Stimulated activated CD4-positive, alpha-beta T cell treated with anti-CD3 and anti-CD28 coated beads, Interleukin-15, amount 100 ng/mL, for 1 hour (primary cell): ENCODE measurements around the gene BMP8B.
"Not testable (repeated sequence)": the region's sequence is repeated elsewhere in the genome, so short reads cannot be mapped to it uniquely, and the experiment has no call there.

Experiments
- DNase-seq, 2 donors: peaks; one replicate each; pipeline ENCODE4 v3.0.0-alpha.2; 2020; ENCODE audit warnings: low read depth in 1 of 2, low spot score in 1 of 2

BMP8B gene

DNA sequence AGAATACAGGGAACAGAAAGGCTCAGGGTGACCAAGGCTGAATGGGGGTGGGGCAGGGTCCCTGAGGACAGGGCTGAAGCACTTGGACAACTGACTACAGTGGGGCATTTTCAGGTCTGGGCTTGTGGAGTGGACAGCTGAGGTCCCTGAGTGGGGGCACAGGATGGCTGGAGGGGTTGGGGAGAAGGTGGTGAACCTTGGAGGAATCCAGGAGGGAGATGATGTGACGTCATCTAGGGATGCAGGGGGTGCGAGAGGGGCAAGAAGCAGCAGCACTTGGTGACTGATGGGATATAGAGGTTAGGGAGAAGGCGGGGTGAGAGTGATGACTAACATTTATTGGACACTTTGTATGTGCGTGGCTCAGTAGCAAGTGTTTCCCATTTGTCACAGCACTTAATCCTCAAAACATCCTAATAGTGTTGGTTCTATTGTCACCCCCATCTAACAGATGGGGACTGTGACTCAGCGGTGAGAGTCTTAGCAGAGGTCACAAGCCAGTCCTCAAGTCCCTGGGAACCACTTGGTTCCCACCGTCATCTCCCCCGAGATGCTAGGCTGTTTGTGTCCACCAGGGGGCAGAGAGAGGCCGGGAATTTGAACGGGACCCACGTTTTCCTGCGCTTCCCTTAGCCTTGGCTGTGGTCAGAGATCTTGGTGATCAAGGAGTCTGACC, 27.9 kb upstream of the BMP8B start:
- DNase-seq = peak in 1 of 2 donors; percentile 21

DNA sequence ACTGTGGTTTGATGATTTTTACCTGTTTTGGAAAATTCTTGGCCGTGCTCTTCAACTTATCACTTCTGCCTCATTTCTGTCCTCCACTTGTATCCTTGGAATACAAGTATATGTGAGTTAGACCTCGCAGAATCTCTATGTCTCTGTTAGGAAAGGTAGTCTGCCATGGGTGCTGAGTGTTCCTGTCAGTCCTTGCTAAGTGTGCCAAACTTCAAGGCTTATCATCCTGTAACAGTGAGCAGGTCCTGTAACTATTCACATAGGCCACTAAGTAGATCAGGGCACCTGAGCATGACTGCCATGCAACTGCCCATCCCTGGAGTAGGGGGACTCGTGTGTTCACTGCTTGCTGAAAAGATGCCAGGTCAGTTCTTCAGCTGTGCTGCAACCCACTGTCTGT, 24.2 kb upstream of the BMP8B start:
- DNase-seq = no peak

DNA sequence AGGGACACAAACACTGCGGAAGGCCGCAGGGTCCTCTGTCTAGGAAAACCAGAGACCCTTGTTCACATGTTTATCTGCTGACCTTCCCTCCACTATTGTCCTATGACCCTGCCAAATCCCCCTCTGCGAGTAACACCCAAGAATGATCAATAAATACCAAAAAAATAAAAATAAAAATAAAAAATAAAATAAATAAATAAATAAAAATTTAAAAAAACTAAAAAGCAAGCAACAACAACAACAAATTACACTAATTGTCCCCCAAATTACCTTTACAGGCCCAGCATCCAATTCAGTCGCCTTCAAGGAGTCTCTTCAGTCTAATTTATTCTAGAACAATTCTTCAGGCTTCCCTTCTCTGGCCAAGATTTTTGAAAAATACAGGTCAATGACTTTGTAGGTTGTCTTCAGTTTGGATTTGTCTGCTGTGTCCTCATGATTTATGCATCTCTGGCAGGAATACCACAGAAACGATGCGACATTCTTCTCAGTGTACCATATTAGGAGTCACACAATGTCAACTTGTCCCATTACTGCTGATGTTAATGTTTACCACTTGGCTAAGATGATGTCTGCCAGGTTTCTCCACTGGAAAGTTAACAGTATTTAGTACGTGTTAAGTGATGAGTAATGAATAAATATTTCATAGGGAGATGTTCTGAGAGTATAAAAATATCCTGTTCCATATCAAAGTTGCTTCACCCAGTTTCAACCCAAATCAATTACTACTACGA, 20.3 kb upstream of the BMP8B start:
- DNase-seq = no peak

DNA sequence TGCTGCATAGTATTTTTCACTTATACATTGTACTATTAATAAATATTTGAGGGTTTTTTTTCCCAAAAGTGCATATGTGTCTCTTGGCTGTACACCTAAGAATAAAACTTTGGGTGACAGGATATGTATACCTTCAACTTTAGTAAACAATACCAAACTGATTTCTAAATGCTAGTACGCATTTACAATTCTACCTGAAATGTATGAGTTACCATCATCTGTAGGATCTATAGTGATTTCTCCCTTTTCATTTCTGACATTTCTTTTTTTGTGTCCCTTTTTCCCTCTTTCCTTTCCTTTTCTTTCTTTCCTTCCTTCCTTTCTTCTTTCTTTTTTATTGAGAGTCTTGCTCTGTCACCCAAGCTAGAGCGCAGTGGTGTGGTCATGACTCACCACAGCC, 16.7 kb upstream of the BMP8B start:
- DNase-seq = no peak

DNA sequence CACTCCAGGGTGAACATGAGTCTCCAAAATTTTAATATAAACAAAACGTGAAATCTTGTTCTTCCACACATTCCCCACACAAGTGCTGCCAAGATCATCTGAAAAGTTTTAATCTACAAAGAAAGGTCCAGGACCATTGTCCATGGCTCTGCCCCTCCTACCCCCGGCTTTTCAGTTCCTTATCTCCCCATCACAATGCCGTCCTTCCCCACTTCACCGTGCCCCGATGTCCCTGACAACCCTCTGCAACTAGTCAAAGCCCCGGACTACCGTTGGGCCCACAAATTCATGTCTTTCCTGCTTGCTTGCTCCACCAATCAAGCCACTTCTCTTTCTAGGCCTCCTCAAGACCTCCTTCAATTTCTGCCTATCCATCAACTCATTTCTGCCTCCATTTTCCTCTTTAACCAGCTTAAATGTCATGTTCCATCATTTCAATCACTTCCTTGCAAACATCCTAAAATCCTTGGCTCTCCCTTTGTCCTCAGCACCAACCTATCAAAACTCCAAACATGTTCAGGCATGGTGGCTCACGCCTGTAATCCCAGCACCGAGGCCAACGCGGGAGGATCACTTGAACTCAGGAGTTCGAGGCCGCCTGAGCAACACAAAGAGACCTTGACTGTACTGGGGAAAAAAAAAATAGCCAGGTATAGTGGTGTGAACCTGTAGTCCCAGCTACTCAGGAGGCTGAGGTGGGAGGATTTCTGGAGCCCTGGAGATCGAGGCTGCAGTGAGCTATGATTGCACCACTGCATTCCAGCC, 14.0 kb upstream of the BMP8B start:
- DNase-seq = no peak

DNA sequence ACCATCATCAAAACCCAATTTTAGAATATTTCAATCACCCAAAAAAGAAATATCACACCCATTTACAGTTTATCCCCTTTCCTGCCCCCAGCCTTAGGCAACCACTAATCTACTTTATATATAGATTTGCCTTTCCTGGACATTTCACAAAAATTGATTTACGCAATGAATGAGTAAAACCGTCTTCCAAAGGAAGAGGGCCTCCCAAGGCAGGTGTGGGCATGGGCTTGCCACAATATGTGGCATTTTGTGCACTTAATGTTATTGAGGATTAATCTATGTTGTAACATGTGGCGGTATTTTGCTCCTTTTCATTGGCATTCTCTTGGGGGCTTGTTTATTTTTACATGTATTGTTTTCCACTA, 11.8 kb upstream of the BMP8B start:
- no peak for DNase-seq

DNA sequence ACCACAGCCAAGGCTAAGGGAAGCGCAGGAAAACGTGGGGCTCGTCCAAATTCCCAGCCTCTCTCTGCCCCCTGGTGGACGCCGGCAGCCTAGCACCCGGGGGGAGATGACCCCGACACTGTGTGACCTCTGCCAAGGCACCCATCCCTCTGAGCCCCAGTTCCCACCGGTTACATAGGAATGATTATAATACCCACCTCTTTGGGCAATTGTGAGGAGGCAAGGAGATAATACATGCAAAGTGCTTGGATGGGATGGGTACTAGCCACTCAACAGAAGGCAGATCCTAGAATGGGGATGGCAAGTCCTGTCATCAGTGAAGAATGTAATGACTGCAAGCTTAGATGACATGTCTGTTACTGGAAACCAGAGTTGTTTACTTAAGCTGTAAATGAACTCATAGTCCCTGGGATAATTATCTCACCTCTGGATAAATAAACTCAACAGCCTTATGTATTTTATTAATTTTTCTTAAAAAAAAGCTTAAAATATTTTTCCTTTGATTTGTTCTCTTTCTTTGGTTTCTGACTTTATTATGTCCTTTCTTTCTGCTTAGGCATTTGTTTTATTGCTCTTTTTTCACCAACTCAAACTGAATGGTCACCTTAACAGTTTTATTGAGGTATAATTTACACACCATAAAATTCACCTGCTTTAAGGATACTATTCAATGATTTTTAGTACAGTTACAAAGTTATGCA, 11.3 kb upstream of the BMP8B start:
- peak; percentile 45 to 55 for DNase-seq

DNA sequence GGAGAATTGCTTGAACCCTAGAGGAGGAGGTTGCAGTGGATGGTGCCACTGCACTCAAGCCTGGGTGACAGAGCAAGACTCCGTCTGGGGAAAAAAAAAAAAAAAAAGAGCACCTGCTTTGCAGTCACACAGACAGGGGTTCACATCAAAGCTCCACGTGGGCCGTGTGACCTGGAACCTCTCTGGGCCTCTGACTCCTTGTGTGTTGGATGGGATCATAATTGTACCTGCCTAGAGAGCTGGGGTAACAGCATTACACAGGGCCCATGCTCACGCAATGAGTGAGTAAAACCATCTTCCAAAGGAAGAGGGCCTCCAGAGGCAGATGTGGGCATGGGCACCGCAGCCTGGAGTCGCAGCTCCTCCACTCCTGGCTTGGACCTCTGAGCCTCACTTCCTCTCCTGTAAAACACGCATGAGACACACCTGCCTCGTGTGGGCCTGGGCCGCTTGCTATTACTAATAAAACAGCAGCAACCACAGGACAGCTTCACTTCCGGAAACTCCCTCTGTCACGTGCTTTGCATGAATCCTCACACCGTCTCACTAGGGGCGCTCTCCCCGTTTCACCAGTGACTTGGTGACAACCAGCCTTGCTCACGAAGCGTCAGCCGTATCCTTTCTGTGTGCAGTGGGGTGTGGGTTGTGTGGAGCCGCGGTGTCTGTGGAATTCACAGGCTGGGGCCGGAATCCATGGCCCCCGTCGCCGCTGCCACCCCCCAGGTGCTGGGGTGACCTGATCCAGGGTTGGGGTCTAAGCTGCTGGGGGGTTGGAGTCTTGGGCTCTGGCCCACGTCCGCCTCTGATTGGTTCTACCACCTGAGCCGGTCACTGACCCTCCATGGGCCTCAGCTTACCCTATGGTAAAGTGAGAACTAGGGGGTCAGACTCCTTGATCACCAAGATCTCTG, 10.4 kb upstream of the BMP8B start:
- peak; percentile 67 to 69 for DNase-seq

DNA sequence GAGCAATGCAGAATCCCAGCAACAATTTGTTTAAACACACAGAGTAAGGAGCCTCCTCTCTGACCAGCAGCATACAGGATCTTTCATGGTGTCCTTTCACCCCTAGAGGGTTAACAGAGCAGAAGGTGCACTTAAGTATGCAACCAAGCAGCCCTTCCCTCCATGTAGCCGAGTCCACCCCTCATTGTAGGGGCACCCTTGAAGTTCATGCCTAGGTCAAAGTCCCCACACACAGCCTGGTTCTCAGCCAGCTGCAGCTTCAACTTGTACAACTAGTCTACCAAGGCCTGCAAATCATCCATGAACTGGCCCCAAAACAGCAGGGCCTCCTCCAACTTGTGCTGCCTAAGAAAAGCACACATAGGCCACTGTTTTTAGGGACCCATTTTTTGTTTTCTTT, 7.0 kb upstream of the BMP8B start:
- no peak for DNase-seq

DNA sequence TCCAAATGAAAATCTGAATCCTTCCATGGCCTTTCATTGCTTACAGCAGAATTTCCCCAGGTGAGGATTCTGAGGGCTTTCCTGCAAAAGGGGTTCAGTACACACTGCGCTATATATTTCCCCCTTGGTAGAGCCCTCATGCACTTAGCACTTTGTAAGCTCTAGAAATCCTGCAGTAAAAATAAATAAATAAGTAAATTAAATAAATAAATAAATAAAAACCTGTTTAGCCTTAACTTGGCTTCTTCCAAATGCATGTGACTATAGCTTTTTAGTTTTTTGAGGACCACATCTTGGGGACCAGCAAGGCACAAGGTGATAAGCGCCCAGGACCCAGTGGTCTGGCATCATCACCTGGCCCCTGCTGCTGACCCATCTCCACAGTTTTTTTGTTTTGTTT, 3.2 kb upstream of the BMP8B start:
- no peak for DNase-seq

DNA sequence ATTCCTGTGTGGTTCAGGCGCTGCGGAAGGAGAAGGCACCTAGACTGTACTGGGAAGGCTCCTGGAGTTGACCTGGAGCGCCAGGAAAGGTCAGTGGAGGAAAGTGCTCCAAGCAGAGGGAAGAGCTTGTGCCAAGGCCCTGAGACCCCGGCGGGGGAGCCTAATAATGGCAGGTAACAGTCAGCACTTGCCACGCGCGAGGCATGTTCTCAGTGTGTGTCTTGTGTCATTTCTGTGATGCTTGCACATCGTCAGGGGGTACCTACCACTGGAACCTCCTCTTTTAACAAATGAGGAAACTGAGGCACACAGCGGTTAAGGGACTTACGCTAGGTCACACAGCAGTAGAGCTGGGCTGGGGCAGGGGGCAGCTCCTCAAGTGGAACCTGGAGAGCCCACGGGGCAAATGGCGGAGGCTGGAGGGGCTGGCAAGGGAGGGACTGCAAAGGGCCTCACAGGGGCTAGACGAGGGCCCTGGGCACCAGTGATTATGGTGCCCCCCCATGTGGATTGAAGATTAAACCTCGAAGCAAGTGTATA, 976 bp upstream of the BMP8B start:
- no peak for DNase-seq

DNA sequence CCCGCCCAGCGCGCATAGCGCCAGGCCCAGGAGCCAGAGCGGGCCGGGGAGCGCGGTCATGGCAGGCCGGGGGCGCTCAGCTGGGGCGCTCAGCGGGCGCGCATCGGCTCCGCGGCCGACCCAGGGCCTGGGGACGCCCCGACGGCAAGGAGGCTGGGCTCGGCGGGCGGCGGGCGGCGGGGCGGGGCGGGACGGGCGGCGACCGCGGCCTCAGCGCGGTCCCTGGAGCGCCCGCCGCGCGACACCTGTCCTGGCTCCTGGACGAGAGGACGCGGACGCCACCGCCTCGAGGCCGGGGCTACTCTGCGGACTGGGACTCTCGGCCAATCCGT, 273 bp downstream of the BMP8B start:
- DNase-seq = no peak

DNA sequence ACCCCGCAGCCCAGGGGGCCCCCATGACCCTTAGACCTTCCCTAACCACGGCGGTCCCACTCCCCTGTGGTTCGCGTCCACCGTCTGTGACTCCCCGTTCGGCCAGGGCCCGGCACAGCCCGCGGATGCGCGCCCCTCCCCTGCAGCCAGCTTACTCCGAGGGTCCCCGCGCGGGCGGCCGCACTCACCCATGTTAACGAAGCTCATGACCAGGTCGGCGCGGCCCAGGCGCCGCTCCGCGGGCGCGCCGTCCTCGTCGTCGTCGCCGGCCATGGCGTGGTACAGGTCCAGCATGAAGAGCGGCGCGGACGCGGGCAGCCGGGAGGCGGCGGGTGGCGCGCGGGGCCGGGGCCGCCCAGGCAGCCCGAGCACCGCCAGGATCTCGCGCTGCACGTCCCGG, 701 bp downstream of the BMP8B start:
- not testable (repeated sequence) for DNase-seq

DNA sequence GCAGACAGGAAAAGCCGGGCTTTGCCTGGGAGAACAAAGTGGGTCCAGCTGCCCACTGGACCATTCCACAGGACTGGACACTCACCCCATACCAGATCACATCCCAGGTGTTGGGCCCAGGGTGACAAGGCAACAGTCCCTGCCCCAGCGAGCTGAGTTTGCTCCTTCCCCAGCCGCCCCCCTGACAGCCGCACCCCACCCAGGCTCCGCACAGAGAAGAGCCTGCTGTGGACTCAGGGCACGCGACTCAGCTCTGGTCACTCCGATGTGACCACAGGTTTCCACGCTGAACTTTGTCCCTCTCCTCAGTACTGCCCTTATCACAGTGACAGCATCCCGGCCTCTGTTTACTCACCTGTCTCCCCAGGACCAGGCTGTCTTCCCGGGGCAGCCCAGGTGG, 1.2 kb downstream of the BMP8B start:
- DNase-seq = no peak

DNA sequence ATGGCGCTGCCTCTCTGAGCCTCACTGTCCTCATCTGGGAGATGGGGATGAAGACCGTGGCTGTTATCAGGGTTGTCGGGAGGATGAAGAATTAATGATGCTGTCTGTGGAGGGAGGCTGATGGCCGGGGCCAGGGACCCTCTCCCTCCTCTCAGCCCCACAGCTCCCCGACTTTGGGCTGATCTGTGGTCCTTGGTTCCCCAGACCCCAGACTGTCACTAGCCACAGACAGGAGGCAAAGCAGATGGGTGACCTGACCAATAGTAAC, 1.6 kb downstream of the BMP8B start:
- DNase-seq = not testable (repeated sequence)

DNA sequence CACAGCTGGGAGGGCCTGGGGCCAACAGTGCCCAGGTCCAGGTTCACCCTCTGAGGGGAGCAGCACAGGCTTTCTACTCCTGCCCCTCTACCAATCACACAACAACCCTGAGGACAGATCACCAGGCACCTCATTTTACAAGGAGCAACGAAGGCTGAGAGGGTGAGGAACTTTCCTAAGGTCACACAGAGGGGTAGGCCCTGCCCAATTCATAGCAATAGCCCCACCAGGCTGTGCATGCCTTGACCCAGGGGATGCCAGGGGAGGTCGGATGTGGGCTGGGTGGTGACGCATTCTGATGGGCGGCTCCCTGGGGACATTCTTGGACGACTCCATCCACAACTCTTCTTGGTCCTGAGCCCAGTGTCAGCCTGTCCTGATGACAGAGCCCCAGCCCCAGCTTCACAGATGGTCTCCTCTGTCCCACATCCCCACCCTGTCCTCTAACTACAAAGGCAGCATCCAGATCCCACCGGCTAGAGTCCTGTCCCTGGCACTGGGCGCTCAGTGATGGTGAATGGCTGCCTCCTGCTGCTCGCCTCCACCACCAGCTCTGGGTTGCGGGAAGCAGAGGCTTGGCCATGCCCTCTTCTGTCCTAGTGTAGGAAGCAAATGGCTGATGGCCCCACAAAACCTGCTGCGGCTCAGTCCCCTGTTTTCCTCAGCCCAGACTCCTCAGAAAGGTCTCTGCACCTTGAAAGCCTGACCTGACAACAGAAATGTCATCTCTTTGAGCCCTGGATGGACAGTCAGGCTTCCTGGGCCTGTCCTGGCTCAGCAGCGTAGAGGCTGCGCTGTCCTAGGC, 2.2 kb downstream of the BMP8B start:
- not testable (repeated sequence) for DNase-seq

DNA sequence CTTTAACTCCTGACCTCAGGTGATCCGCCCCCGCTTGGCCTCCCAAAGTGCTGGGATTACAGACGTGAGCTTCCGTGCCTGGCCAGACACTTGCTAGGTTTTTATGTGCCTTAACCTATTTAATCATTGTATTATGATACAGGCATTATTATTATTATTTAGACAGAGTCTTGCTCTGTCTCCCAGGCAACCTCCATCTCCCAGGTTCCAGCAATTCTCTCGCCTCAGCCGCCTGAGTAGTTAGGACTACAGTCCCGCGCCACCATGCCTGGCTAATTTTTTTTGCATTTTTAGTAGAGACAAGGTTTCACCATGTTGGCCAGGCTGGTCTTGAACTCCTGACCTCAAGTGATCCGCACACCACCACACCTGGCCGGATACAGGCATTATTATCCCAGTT, 6.0 kb downstream of the BMP8B start:
- DNase-seq = not testable (repeated sequence)

DNA sequence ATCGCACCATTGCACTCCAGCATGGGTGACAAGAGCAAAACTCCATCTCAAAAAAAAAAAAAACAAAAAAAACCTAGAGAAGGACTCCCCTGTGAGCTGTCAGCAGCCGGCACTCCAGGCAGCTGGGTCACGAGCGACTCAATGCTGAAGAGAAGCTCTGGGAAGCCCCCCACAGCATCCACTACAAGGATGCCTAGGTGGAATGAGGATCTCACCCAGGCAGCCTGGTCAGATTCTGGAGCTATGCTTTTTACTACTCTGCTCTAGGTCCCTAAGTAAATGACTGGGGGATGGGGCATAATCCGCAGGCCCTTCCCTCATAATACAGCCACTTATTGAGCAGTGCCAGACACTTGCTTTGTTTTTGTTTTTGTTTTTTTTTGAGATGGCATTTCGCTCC, 6.6 kb downstream of the BMP8B start:
- DNase-seq = no peak

DNA sequence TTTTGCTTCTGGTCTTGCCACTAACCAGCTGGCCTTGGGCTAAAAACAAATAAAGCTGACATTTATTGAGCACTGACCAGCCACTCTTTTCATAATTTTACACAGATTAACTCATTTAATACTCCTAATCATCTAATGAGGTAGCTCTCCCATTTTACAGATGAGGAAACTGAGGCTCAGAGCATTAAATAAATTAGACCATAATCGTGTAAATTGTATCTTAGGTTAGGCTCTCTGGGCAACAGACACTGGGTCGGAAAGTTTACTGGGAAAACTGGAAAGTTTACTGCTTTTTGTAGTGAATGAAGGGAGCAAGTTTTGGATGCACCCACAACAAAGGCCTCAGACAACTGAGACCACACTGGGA, 7.3 kb downstream of the BMP8B start:
- no peak for DNase-seq

DNA sequence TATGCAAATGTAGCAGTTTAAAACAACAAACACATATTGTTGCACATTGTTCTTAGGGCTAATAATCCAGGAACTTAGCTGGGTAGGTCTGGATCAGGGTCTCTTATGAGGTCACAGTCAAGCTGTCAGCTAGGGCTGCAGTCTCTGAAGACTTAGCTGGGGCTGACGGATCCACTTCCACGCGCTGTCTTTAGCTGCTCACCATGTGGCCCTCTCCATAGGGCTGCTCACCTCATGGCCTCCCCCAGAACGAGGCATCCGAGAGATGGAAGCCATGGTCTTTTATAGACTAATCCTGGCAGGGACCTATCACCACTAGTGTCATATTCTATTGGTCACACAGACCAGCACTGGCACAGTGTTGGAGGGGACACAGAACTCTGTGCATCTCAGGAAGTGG, 8.8 kb downstream of the BMP8B start:
- no peak for DNase-seq
